Left renal pelvis (tissue), 4 donors: ENCODE data around the gene TCEAL4. TPM values are rescaled to one million over a fixed set of nuclear protein-coding genes. Genes with fewer than 3 reads are reported as not detected.

Experiments
- polyA plus RNA-seq, 4 donors: library from polyadenylated mRNA; unstranded; fragments of 120-200 nt; gene quantifications; one replicate each; pipeline ENCODE4 v1.2.1, GENCODE V29; 2013; ENCODE audit not compliant: insufficient read length in 4 of 4

TCEAL4 gene
- polyA plus RNA-seq, 4 donors = 147 to 193 (median 160) TPM

Other genes starting within 250 kb of the TCEAL4 start
- gene TCEAL9, start 229.0 kb upstream of the TCEAL4 start, polyA plus RNA-seq = 100 to 1,000 TPM; 182 to 293 (median 251) TPM
- 100 to 1,000 TPM; 474 to 563 (median 505) TPM for gene BEX3, start 209.0 kb upstream of the TCEAL4 start, polyA plus RNA-seq
- gene RAB40A, start 66.0 kb upstream of the TCEAL4 start, polyA plus RNA-seq = 1 to 10 TPM; 2.1 to 4.1 (median 2.6) TPM
- 10 to 100 TPM; 28.9 to 36.3 (median 32.0) TPM for gene TCEAL3, start 22.4 kb downstream of the TCEAL4 start, polyA plus RNA-seq
- gene TCEAL1, start 43.5 kb downstream of the TCEAL4 start, polyA plus RNA-seq = 10 to 100 TPM; 26.6 to 35.9 (median 31.5) TPM
- 100 to 1,000 TPM; 303 to 367 (median 342) TPM for gene MORF4L2, start 101.2 kb downstream of the TCEAL4 start, polyA plus RNA-seq
- gene TMEM31, start 125.4 kb downstream of the TCEAL4 start, polyA plus RNA-seq = 1 to 10 TPM in 3 of 4 donors, under 1 TPM in 1; 0.99 to 1.7 (median 1.3) TPM
- gene PLP1, start 191.3 kb downstream of the TCEAL4 start, polyA plus RNA-seq = 10 to 100 TPM in 3 of 4 donors, 1 to 10 TPM in 1; 5.1 to 77.9 (median 15.6) TPM
- gene RAB9B, start 246.7 kb downstream of the TCEAL4 start, polyA plus RNA-seq = 1 to 10 TPM; 2.7 to 4.1 (median 3.2) TPM